ENCODE results near the gene CCNE1.
"Not testable (repeated sequence)": the region's sequence is repeated elsewhere in the genome, so short reads cannot be mapped to it uniquely, and the experiment has no call there.

CCNE1 gene

GRCh38 chr19:29810504-29810871 lies 1.3 kb upstream of the CCNE1 start:
- Histone ChIP-seq H3K27ac (peak overlapping the region in 4 of 21 experiments; percentile 1 to 76 (median 50)), H3K4me3 (no peak overlapping the region)

GRCh38 chr19:29812080-29812880 lies 489 bp downstream of the CCNE1 start:
- peak overlapping the region in 1 of 21 experiments; percentile 20 for H3K27ac ChIP-seq
- H3K4me3 ChIP-seq: peak overlapping the region; percentile 33 to 67 (median 49)

GRCh38 chr19:29812881-29813275 lies 1.1 kb downstream of the CCNE1 start:
- Histone ChIP-seq H3K4me3 (peak overlapping the region in 5 of 7 experiments; percentile 45 to 67 (median 53)), H3K27ac (no peak overlapping the region)

- Histone ChIP-seq H3K4me3 (no peak overlapping the region), H3K27ac (no peak overlapping the region)
These were observed 1.9 kb downstream of the CCNE1 start for GRCh38 chr19:29813642-29814041.

GRCh38 chr19:29815231-29815630 lies 3.4 kb downstream of the CCNE1 start:
- H3K27ac ChIP-seq: no peak overlapping the region

GRCh38 chr19:29817316-29817715 lies 5.5 kb downstream of the CCNE1 start:
- no peak overlapping the region for H3K4me3 ChIP-seq
- H3K27ac ChIP-seq: no peak overlapping the region

More at GRCh38 chr19:29815231-29815630, 3.4 kb downstream of the CCNE1 start:
- no peak overlapping the region for H3K4me3 ChIP-seq

- Histone ChIP-seq H3K4me3 (no peak overlapping the region), H3K27ac (no peak overlapping the region)
These were observed 7.5 kb downstream of the CCNE1 start for GRCh38 chr19:29819300-29819699.

GRCh38 chr19:29819986-29820385 lies 8.2 kb downstream of the CCNE1 start:
- H3K4me3 ChIP-seq: no peak overlapping the region
- H3K27ac ChIP-seq: no peak overlapping the region

GRCh38 chr19:29823581-29824330 lies 12.0 kb downstream of the CCNE1 start:
- no peak overlapping the region for H3K27ac ChIP-seq
- H3K4me3 ChIP-seq: no peak overlapping the region

GRCh38 chr19:29825263-29825662 lies 13.5 kb downstream of the CCNE1 start:
- H3K4me3 ChIP-seq, H3K27ac ChIP-seq: not testable (repeated sequence)

GRCh38 chr19:29831041-29831548 lies 19.3 kb downstream of the CCNE1 start:
- H3K4me3 ChIP-seq: no peak overlapping the region
- H3K27ac ChIP-seq: peak overlapping the region in 6 of 21 experiments; percentile 41 to 75 (median 60)

GRCh38 chr19:29831686-29832085 lies 19.9 kb downstream of the CCNE1 start:
- Histone ChIP-seq H3K4me3 (no peak overlapping the region), H3K27ac (peak overlapping the region in 6 of 21 experiments; percentile 41 to 75 (median 60))

GRCh38 chr19:29832801-29833200 lies 21.0 kb downstream of the CCNE1 start:
- Histone ChIP-seq H3K27ac (peak overlapping the region in 1 of 21 experiments; percentile 20), H3K4me3 (no peak overlapping the region)

GRCh38 chr19:29833614-29834261 lies 21.9 kb downstream of the CCNE1 start:
- Histone ChIP-seq H3K27ac (no peak overlapping the region), H3K4me3 (no peak overlapping the region)

- no peak overlapping the region for H3K4me3 ChIP-seq
- no peak overlapping the region for H3K27ac ChIP-seq
These were observed 23.4 kb downstream of the CCNE1 start for GRCh38 chr19:29834991-29835846.

GRCh38 chr19:29836409-29836825 lies 24.6 kb downstream of the CCNE1 start:
- H3K4me3 ChIP-seq: no peak overlapping the region
- no peak overlapping the region for H3K27ac ChIP-seq

- H3K27ac ChIP-seq: no peak overlapping the region
- H3K4me3 ChIP-seq: no peak overlapping the region
These were observed 25.7 kb downstream of the CCNE1 start for GRCh38 chr19:29837448-29837981.

GRCh38 chr19:29837996-29838395 lies 26.2 kb downstream of the CCNE1 start:
- H3K27ac ChIP-seq: no peak overlapping the region

More at GRCh38 chr19:29837996-29838395, 26.2 kb downstream of the CCNE1 start:
- no peak overlapping the region for H3K4me3 ChIP-seq

All from skin epidermis (tissue), 12 donors.